H1 (cell line): Measurements from ENCODE around the gene TTC39A. TPM values are rescaled to one million over a fixed set of nuclear protein-coding genes. Genes with fewer than 3 reads are reported as not detected.

ENCODE experiments used
- GTF2F1 ChIP-seq: IDR thresholded peaks from 2 replicates; pipeline ENCODE4 v1.6.1; 2012; ENCODE audit warnings: low read depth, low read length, improper control_type of control experiment, borderline replicate concordance
- KDM1A ChIP-seq: fragments of 200-600, 300-600 bp; sonication (generic); IDR thresholded peaks from 2 replicates; pipeline ENCODE4 v1.7.1; 2016; ENCODE audit warnings: mild to moderate bottlenecking, low read length, borderline replicate concordance
- RFX5 ChIP-seq: IDR thresholded peaks from 2 replicates; pipeline ENCODE4 v1.6.1; 2011; ENCODE audit warnings: low read depth, low read length, improper control_type of control experiment, borderline replicate concordance
- RXRA ChIP-seq: IDR thresholded peaks from 2 replicates; pipeline ENCODE4 v1.6.1; 2011; ENCODE audit warnings: low read depth, mild to moderate bottlenecking, low read length, moderate library complexity; ENCODE audit not compliant: insufficient read depth
- SAP30 ChIP-seq: fragments of 300-600 bp; sonication (generic); IDR thresholded peaks from 2 replicates; pipeline ENCODE4 v1.7.1; 2012; ENCODE audit warnings: low read length, moderate library complexity, mild to moderate bottlenecking, inconsistent platforms; ENCODE audit not compliant: insufficient read depth, insufficient replicate concordance
- polyA plus RNA-seq, 7 experiments: library from polyadenylated mRNA; depleted of rRNA in 3 of 7; stranded (reverse) in 5 of 7; unstranded in 2 of 7; fragments of >200 nt in 5 of 7; fragments of 200-250 nt in 2 of 7; gene quantifications; 1 replicate in 5 of 7; 2 replicates in 1 of 7; 4 replicates in 1 of 7; pipeline versions ENCODE4 v1.2.1 to v1.2.3, GENCODE V29; 2011 to 2013; ENCODE audit warnings: missing spikeins in 2 of 7, mixed read lengths in 2 of 7
- total RNA-seq: library from RNA; stranded (reverse); fragmentation: NEBNext Ultra II Directional; extraction: Animal tissue kit (Norgen Biotek cat#: 25700); gene quantifications from 2 replicates; pipeline ENCODE4 v1.2.1, GENCODE V29; 2021
- TF ChIP-seq, protein P1 (sequence below): fragments of 300-600 bp; sonication (generic); IDR thresholded peaks from 2 replicates; pipeline ENCODE4 v1.7.1; 2012; ENCODE audit warnings: low read length, moderate library complexity, mild to moderate bottlenecking, inconsistent platforms; ENCODE audit not compliant: insufficient replicate concordance

TTC39A gene
- total and polyA plus RNA-seq, 2 of the 8 experiments (the other 6 are each of a cell fraction or from before 2014, with no cell fraction given) = 5.5 to 5.8 TPM

DNA sequence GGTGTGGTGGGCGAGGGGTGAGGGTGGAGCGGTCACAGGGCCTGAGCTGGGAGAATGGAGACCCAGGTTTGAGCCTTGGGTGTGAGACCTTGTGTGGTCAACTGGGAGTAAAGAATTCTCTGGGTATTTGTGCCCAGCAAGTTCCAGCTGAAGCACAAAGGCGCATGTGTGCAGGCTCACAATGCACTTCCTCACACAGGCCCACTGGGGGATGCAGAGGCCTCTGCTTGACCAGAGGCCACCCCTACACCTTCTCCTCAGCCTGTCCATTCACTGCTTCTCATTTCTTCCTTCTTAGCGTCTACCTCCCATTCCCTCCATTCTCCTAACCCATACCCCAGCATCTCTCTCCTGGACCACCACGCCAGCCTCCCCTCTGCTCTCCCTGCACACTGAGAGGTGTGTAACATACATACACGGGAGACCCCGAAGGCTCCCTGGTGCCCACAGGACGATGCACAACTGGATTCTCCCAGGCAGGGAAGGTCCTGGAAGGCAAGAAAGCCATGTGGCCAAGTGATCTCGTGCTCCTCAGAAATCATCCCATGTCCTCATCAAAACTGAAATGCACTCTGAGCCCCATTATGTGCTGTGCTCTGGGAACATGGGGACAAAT lies 12.3 kb upstream of the TTC39A start (continued):
- TF ChIP-seq, protein P1, sequence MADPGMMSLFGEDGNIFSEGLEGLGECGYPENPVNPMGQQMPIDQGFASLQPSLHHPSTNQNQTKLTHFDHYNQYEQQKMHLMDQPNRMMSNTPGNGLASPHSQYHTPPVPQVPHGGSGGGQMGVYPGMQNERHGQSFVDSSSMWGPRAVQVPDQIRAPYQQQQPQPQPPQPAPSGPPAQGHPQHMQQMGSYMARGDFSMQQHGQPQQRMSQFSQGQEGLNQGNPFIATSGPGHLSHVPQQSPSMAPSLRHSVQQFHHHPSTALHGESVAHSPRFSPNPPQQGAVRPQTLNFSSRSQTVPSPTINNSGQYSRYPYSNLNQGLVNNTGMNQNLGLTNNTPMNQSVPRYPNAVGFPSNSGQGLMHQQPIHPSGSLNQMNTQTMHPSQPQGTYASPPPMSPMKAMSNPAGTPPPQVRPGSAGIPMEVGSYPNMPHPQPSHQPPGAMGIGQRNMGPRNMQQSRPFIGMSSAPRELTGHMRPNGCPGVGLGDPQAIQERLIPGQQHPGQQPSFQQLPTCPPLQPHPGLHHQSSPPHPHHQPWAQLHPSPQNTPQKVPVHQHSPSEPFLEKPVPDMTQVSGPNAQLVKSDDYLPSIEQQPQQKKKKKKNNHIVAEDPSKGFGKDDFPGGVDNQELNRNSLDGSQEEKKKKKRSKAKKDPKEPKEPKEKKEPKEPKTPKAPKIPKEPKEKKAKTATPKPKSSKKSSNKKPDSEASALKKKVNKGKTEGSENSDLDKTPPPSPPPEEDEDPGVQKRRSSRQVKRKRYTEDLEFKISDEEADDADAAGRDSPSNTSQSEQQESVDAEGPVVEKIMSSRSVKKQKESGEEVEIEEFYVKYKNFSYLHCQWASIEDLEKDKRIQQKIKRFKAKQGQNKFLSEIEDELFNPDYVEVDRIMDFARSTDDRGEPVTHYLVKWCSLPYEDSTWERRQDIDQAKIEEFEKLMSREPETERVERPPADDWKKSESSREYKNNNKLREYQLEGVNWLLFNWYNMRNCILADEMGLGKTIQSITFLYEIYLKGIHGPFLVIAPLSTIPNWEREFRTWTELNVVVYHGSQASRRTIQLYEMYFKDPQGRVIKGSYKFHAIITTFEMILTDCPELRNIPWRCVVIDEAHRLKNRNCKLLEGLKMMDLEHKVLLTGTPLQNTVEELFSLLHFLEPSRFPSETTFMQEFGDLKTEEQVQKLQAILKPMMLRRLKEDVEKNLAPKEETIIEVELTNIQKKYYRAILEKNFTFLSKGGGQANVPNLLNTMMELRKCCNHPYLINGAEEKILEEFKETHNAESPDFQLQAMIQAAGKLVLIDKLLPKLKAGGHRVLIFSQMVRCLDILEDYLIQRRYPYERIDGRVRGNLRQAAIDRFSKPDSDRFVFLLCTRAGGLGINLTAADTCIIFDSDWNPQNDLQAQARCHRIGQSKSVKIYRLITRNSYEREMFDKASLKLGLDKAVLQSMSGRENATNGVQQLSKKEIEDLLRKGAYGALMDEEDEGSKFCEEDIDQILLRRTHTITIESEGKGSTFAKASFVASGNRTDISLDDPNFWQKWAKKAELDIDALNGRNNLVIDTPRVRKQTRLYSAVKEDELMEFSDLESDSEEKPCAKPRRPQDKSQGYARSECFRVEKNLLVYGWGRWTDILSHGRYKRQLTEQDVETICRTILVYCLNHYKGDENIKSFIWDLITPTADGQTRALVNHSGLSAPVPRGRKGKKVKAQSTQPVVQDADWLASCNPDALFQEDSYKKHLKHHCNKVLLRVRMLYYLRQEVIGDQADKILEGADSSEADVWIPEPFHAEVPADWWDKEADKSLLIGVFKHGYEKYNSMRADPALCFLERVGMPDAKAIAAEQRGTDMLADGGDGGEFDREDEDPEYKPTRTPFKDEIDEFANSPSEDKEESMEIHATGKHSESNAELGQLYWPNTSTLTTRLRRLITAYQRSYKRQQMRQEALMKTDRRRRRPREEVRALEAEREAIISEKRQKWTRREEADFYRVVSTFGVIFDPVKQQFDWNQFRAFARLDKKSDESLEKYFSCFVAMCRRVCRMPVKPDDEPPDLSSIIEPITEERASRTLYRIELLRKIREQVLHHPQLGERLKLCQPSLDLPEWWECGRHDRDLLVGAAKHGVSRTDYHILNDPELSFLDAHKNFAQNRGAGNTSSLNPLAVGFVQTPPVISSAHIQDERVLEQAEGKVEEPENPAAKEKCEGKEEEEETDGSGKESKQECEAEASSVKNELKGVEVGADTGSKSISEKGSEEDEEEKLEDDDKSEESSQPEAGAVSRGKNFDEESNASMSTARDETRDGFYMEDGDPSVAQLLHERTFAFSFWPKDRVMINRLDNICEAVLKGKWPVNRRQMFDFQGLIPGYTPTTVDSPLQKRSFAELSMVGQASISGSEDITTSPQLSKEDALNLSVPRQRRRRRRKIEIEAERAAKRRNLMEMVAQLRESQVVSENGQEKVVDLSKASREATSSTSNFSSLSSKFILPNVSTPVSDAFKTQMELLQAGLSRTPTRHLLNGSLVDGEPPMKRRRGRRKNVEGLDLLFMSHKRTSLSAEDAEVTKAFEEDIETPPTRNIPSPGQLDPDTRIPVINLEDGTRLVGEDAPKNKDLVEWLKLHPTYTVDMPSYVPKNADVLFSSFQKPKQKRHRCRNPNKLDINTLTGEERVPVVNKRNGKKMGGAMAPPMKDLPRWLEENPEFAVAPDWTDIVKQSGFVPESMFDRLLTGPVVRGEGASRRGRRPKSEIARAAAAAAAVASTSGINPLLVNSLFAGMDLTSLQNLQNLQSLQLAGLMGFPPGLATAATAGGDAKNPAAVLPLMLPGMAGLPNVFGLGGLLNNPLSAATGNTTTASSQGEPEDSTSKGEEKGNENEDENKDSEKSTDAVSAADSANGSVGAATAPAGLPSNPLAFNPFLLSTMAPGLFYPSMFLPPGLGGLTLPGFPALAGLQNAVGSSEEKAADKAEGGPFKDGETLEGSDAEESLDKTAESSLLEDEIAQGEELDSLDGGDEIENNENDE = no peak
- no peak for TF ChIP-seq GTF2F1
- no peak for TF ChIP-seq RXRA
- no peak for TF ChIP-seq KDM1A
- TF ChIP-seq RFX5 = no peak
- TF ChIP-seq SAP30 = no peak
